GM19043 (cell line): Measurements from ENCODE around the gene GNB1.
A peak's percentile ranks its signal among the peaks of the same experiment; 100 is the strongest.
"Not testable (repeated sequence)": the region's sequence is repeated elsewhere in the genome, so short reads cannot be mapped to it uniquely, and the experiment has no call there.

ENCODE experiments used
- ATAC-seq: cut with Tn5 transposase; IDR thresholded peaks from one replicate; pipeline ENCODE4 v1.9.1; 2021; ENCODE audit warnings: low read depth; ENCODE audit not compliant: unreplicated experiment

Gene GNB1

GRCh38 chr1:1752636-1753606, 138.0 kb downstream of the GNB1 start:
- no peak for ATAC-seq

- no peak for ATAC-seq
Measured at GRCh38 chr1:1752190-1752589, 138.7 kb downstream of the GNB1 start.

GRCh38 chr1:1749941-1750340, 140.9 kb downstream of the GNB1 start:
- ATAC-seq = not testable (repeated sequence)

- ATAC-seq = no peak
Measured at GRCh38 chr1:1748686-1749321, 142.1 kb downstream of the GNB1 start.

- ATAC-seq = peak; percentile 73
Measured at GRCh38 chr1:1746566-1746909, 144.3 kb downstream of the GNB1 start.

- peak; percentile 57 for ATAC-seq
Measured at GRCh38 chr1:1745651-1746565, 145.0 kb downstream of the GNB1 start.

- ATAC-seq = not testable (repeated sequence)
Measured at GRCh38 chr1:1742529-1742928, 148.4 kb downstream of the GNB1 start.

GRCh38 chr1:1741013-1741412, 149.9 kb downstream of the GNB1 start:
- not testable (repeated sequence) for ATAC-seq

GRCh38 chr1:1738799-1739337, 152.0 kb downstream of the GNB1 start:
- ATAC-seq = not testable (repeated sequence)

GRCh38 chr1:1737675-1738590, 153.0 kb downstream of the GNB1 start:
- not testable (repeated sequence) for ATAC-seq
